ENCODE data around the gene GPT2. TPM values are rescaled to one million over a fixed set of nuclear protein-coding genes. Genes with fewer than 3 reads are reported as not detected.

GPT2 gene
- total RNA-seq, 1 donor from 2014 or later, result 93.1 TPM

- Mint-ChIP-seq H3K9me3 (ENCODE audit: low read depth) (no peaks in the 10 kb centered on the region), H3K4me3 (ENCODE audit: low read depth) (no peak overlapping the region), H3K27ac (no peak overlapping the region), H3K36me3 (ENCODE audit: insufficient read depth) (no peaks in the 10 kb centered on the region), H3K27me3 (peaks cover 5% of the 10 kb centered on the region), H3K4me1 (ENCODE audit: low read depth) (peaks cover 22% of the 10 kb centered on the region)
- TF ChIP-seq CTCF (IDR thresholded peaks at IDR 0.05; ENCODE audit: unreplicated experiment), result no peak
- no peak for DNase-seq (ENCODE audit: low spot score, unreplicated experiment)
These were observed 33.3 kb upstream of the GPT2 start for GRCh38 chr16:46850619-46851555.

- H3K36me3 Mint-ChIP-seq (ENCODE audit: insufficient read depth), result no peaks in the 10 kb centered on the region
- no peaks in the 10 kb centered on the region for H3K9me3 Mint-ChIP-seq (ENCODE audit: low read depth)
- H3K27me3 Mint-ChIP-seq, result peaks cover 5% of the 10 kb centered on the region
- TF ChIP-seq CTCF (IDR thresholded peaks at IDR 0.05; ENCODE audit: unreplicated experiment), result no peak
- H3K4me1 Mint-ChIP-seq (ENCODE audit: low read depth), result peaks cover 24% of the 10 kb centered on the region
- no peak for DNase-seq (ENCODE audit: low spot score, unreplicated experiment)
- H3K27ac Mint-ChIP-seq, result no peak overlapping the region
- no peak overlapping the region for H3K4me3 Mint-ChIP-seq (ENCODE audit: low read depth)
These were observed 32.0 kb upstream of the GPT2 start for GRCh38 chr16:46852130-46852529.

GRCh38 chr16:46853713-46854443, 30.3 kb upstream of the GPT2 start:
- H3K4me3 Mint-ChIP-seq (ENCODE audit: low read depth), result no peak overlapping the region
- TF ChIP-seq CTCF (IDR thresholded peaks at IDR 0.05; ENCODE audit: unreplicated experiment), result peak; percentile 87
- H3K9me3 Mint-ChIP-seq (ENCODE audit: low read depth), result no peaks in the 10 kb centered on the region
- DNase-seq (ENCODE audit: low spot score, unreplicated experiment), result peak; percentile 71
- H3K27ac Mint-ChIP-seq, result peak overlapping the region; percentile 68
- peaks cover 5% of the 10 kb centered on the region for H3K27me3 Mint-ChIP-seq
- H3K36me3 Mint-ChIP-seq (ENCODE audit: insufficient read depth), result no peaks in the 10 kb centered on the region
- H3K4me1 Mint-ChIP-seq (ENCODE audit: low read depth), result peaks cover 24% of the 10 kb centered on the region

- H3K27me3 Mint-ChIP-seq, result peaks cover 5% of the 10 kb centered on the region
- H3K36me3 Mint-ChIP-seq (ENCODE audit: insufficient read depth), result no peaks in the 10 kb centered on the region
- H3K4me1 Mint-ChIP-seq (ENCODE audit: low read depth), result peaks cover 24% of the 10 kb centered on the region
- H3K4me3 Mint-ChIP-seq (ENCODE audit: low read depth), result no peak overlapping the region
- H3K9me3 Mint-ChIP-seq (ENCODE audit: low read depth), result no peaks in the 10 kb centered on the region
- no peak for DNase-seq (ENCODE audit: low spot score, unreplicated experiment)
- no peak overlapping the region for H3K27ac Mint-ChIP-seq
- no peak for TF ChIP-seq CTCF (IDR thresholded peaks at IDR 0.05; ENCODE audit: unreplicated experiment)
These were observed 29.3 kb upstream of the GPT2 start for GRCh38 chr16:46854846-46855245.

- no peak overlapping the region for H3K4me3 Mint-ChIP-seq (ENCODE audit: low read depth)
- TF ChIP-seq CTCF (IDR thresholded peaks at IDR 0.05; ENCODE audit: unreplicated experiment), result no peak
- no peak overlapping the region for H3K27ac Mint-ChIP-seq
- peaks cover 24% of the 10 kb centered on the region for H3K4me1 Mint-ChIP-seq (ENCODE audit: low read depth)
- no peaks in the 10 kb centered on the region for H3K36me3 Mint-ChIP-seq (ENCODE audit: insufficient read depth)
- no peak for DNase-seq (ENCODE audit: low spot score, unreplicated experiment)
- no peaks in the 10 kb centered on the region for H3K9me3 Mint-ChIP-seq (ENCODE audit: low read depth)
- peaks cover 5% of the 10 kb centered on the region for H3K27me3 Mint-ChIP-seq
These were observed 28.8 kb upstream of the GPT2 start for GRCh38 chr16:46855389-46855788.
